ENCODE results near the gene UVRAG. TPM values are rescaled to one million over a fixed set of nuclear protein-coding genes. Genes with fewer than 3 reads are reported as not detected.
"Not testable (repeated sequence)": the region's sequence is repeated elsewhere in the genome, so short reads cannot be mapped to it uniquely, and the experiment has no call there.

UVRAG gene
- total RNA-seq, 1 donor from 2014 or later: 31.0 TPM

GRCh38 chr11:76048763-76049162, 233.8 kb downstream of the UVRAG start:
- no peak for ATAC-seq
- H3K4me1 ChIP-seq: no peaks in the 10 kb centered on the region
- no peak for TF ChIP-seq CTCF (IDR thresholded peaks at IDR 0.05)
- H3K27me3 ChIP-seq: no peaks in the 10 kb centered on the region
- intact Hi-C loops (cut with DNase I): no loop called here
- H3K36me3 ChIP-seq: no peaks in the 10 kb centered on the region
- H3K4me3 ChIP-seq: no peak overlapping the region
- H3K27ac ChIP-seq: no peak overlapping the region
- no peaks in the 10 kb centered on the region for H3K9me3 ChIP-seq
- no peak for DNase-seq

GRCh38 chr11:76049511-76049910, 234.5 kb downstream of the UVRAG start:
- no peak for TF ChIP-seq CTCF (IDR thresholded peaks at IDR 0.05)
- no peak for DNase-seq

GRCh38 chr11:76051937-76052336, 236.9 kb downstream of the UVRAG start:
- Histone ChIP-seq H3K27ac (no peak overlapping the region), H3K36me3 (no peaks in the 10 kb centered on the region), H3K4me1 (no peaks in the 10 kb centered on the region), H3K9me3 (no peaks in the 10 kb centered on the region), H3K4me3 (no peak overlapping the region), H3K27me3 (no peaks in the 10 kb centered on the region)
- ATAC-seq (no peak), DNase-seq (no peak)
- no peak for TF ChIP-seq CTCF (IDR thresholded peaks at IDR 0.05)
- intact Hi-C loops (cut with DNase I): no loop called here

More at GRCh38 chr11:76049511-76049910, 234.5 kb downstream of the UVRAG start:
- Histone ChIP-seq H3K9me3 (no peaks in the 10 kb centered on the region), H3K4me1 (no peaks in the 10 kb centered on the region), H3K4me3 (no peak overlapping the region), H3K36me3 (no peaks in the 10 kb centered on the region), H3K27ac (no peak overlapping the region), H3K27me3 (no peaks in the 10 kb centered on the region)
- intact Hi-C loops (cut with DNase I): no loop called here
- ATAC-seq: no peak

GRCh38 chr11:76054330-76054729, 239.3 kb downstream of the UVRAG start:
- intact Hi-C loops (cut with DNase I): no loop called here
- H3K4me1 ChIP-seq: no peaks in the 10 kb centered on the region

GRCh38 chr11:76056876-76057275, 241.9 kb downstream of the UVRAG start:
- Histone ChIP-seq H3K27me3 (no peaks in the 10 kb centered on the region), H3K4me1 (no peaks in the 10 kb centered on the region), H3K27ac (no peak overlapping the region), H3K9me3 (no peaks in the 10 kb centered on the region), H3K4me3 (no peak overlapping the region), H3K36me3 (peaks cover 6% of the 10 kb centered on the region)
- intact Hi-C loops (cut with DNase I): no loop called here
- DNase-seq (no peak), ATAC-seq (no peak)
- TF ChIP-seq CTCF (IDR thresholded peaks at IDR 0.05): no peak

More at GRCh38 chr11:76054330-76054729, 239.3 kb downstream of the UVRAG start:
- Histone ChIP-seq H3K36me3 (no peaks in the 10 kb centered on the region), H3K27ac (no peak overlapping the region), H3K4me3 (no peak overlapping the region), H3K27me3 (no peaks in the 10 kb centered on the region), H3K9me3 (no peaks in the 10 kb centered on the region)
- no peak for ATAC-seq
- no peak for TF ChIP-seq CTCF (IDR thresholded peaks at IDR 0.05)
- no peak for DNase-seq

- H3K36me3 ChIP-seq: peaks cover 13% of the 10 kb centered on the region
- H3K27ac ChIP-seq; H3K4me1 ChIP-seq; H3K4me3 ChIP-seq; H3K9me3 ChIP-seq; H3K27me3 ChIP-seq; ATAC-seq; DNase-seq; intact Hi-C loops (cut with DNase I): not testable (repeated sequence)
Measured at GRCh38 chr11:76060475-76061036, 245.5 kb downstream of the UVRAG start.
